Myometrial cell (primary cell): ENCODE data around the gene LY6G6F. TPM values are rescaled to one million over a fixed set of nuclear protein-coding genes. Genes with fewer than 3 reads are reported as not detected.

Source experiments
- total RNA-seq: library from RNA; depleted of rRNA; stranded (reverse); fragments of >200 nt; gene quantifications from 2 replicates; pipeline ENCODE4 v1.2.3, GENCODE V29; 2015

Gene LY6G6F
- total RNA-seq: not detected in 2 replicates

GRCh38 chr6:31706599-31706998 lies at the start of gene LY6G6F:
Gene LY6G6F (plus strand): TSS chr6:31706866. CDS start chr6:31706907, 41 bp downstream.

GRCh38 chr6:31660381-31661261 lies 46.0 kb upstream of the LY6G6F start, which contains the start of gene C6orf47:
Gene C6orf47 (minus strand): TSS chr6:31660778. CDS start chr6:31659947, 831 bp downstream.

GRCh38 chr6:31664790-31665500 lies 41.7 kb upstream of the LY6G6F start, which contains the start of gene GPANK1:
Gene GPANK1 (minus strand): TSS chr6:31664997. CDS start chr6:31664478, 519 bp downstream.

GRCh38 chr6:31665501-31666336 lies 40.9 kb upstream of the LY6G6F start, which contains the start of gene CSNK2B:
Gene CSNK2B (plus strand): TSS chr6:31666080. CDS start chr6:31666832, 752 bp downstream.

GRCh38 chr6:31669676-31670075 lies 37.0 kb upstream of the LY6G6F start, which contains the start of gene LY6G5B:
Gene LY6G5B (plus strand): TSS chr6:31669976. CDS start chr6:31670951, 975 bp downstream.

GRCh38 chr6:31680226-31681134 lies 26.2 kb upstream of the LY6G6F start, which contains the start of gene LY6G5C:
Gene LY6G5C (minus strand): TSS chr6:31681067. CDS start chr6:31680373, 694 bp downstream.

GRCh38 chr6:31702819-31703716 lies 3.6 kb upstream of the LY6G6F start, which contains the start of gene ABHD16A:
Gene ABHD16A (minus strand): TSS chr6:31703324. CDS start chr6:31703281, 43 bp downstream.

GRCh38 chr6:31715022-31715958 lies 8.6 kb downstream of the LY6G6F start, which contains the start of gene LY6G6D:
Gene LY6G6D (plus strand): TSS chr6:31715348. CDS start chr6:31715356, 8 bp downstream.

GRCh38 chr6:31721351-31722020 lies 14.8 kb downstream of the LY6G6F start, which contains the start of gene LY6G6C:
Gene LY6G6C (minus strand): TSS chr6:31721746. CDS start chr6:31721679, 67 bp downstream.

GRCh38 chr6:31723245-31723979 lies 16.7 kb downstream of the LY6G6F start, which contains the start of gene MPIG6B:
Gene MPIG6B (plus strand): TSS chr6:31723373. CDS start chr6:31723384, 11 bp downstream.

GRCh38 chr6:31728767-31729514 lies 22.3 kb downstream of the LY6G6F start, which contains the start of gene DDAH2:
Gene DDAH2 (minus strand): TSS chr6:31729299. CDS start chr6:31729161, 138 bp downstream.

GRCh38 chr6:31736021-31736767 lies 29.5 kb downstream of the LY6G6F start, which contains the start of gene CLIC1:
Gene CLIC1 (minus strand): TSS chr6:31736530. CDS start chr6:31736300, 230 bp downstream.

GRCh38 chr6:31739639-31740396 lies 33.2 kb downstream of the LY6G6F start, which contains the start of gene MSH5:
Gene MSH5 (plus strand): TSS chr6:31740005. CDS start chr6:31740467, 462 bp downstream.

